ENCODE data around the gene CLCN5. TPM values are rescaled to one million over a fixed set of nuclear protein-coding genes. Genes with fewer than 3 reads are reported as not detected.

Gene CLCN5
- total RNA-seq, 1 experiment from 2014 or later, result 8.1 TPM

DNA sequence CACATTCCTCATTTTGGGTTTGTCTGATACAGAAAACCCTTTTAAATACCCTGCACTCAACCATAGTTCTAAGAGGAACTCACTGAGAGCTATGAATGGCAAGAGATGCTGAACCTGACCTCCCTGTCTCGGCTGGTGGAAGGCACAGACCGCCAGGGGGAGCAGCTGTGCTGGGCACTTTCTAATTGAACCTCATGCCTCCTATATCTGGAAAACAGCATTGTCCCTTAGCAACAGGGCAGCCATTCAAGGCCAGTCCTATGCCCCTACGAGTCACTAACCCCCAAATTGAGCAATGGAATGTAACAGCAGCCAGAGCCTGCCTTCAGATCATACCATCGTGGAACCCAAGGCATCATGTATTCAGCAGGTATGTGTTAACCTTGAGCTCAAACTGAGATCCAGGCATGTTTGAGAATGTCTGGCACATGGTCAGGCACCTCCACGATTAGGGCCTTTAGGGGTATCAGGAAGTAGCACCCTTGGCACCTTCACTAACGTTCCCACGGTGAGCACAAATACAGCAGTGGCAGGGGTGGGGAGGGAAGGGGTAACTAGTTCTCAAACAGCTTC, 38.0 kb upstream of the CLCN5 start:
- H3K9me2 ChIP-seq (replicated peaks; ENCODE audit: insufficient read depth, low read length), result no peaks in the 10 kb centered on the region
- DNase-seq, result peak; percentile 88
- no peaks in the 10 kb centered on the region for H4K20me1 ChIP-seq (ENCODE audit: insufficient read depth, low read depth, low read length)
- H2AFZ ChIP-seq (ENCODE audit: low read length), result no peak overlapping the region
- H3K9me3 ChIP-seq (ENCODE audit: low read length), result no peaks in the 10 kb centered on the region
- no peaks in the 10 kb centered on the region for H3K79me2 ChIP-seq (ENCODE audit: low read length)
- no peak overlapping the region for H3K9ac ChIP-seq (ENCODE audit: low read length)
- H3K4me2 ChIP-seq (ENCODE audit: low read depth, low read length, poor library complexity, severe bottlenecking), result no peak overlapping the region
- H3K27me3 ChIP-seq (ENCODE audit: low read length), result no peaks in the 10 kb centered on the region
- no peak overlapping the region for H3K27ac ChIP-seq (ENCODE audit: low read length)
- no peaks in the 10 kb centered on the region for H3K4me1 ChIP-seq (ENCODE audit: low read length)
- no peaks in the 10 kb centered on the region for H3K36me3 ChIP-seq (ENCODE audit: insufficient read depth, low read length)
- H3K4me3 ChIP-seq (ENCODE audit: low read length), result no peak overlapping the region

GRCh38 chrX:49892542-49892941, 29.9 kb upstream of the CLCN5 start:
- Histone ChIP-seq H3K27me3 (ENCODE audit: low read length) (no peaks in the 10 kb centered on the region), H3K9ac (ENCODE audit: low read length) (no peak overlapping the region), H3K4me2 (ENCODE audit: low read depth, low read length, poor library complexity, severe bottlenecking) (no peak overlapping the region), H3K9me3 (ENCODE audit: low read length) (peaks cover 3% of the 10 kb centered on the region; the same call in 1 of the 2 replicates), H2AFZ (ENCODE audit: low read length) (no peak overlapping the region), H3K79me2 (ENCODE audit: low read length) (no peaks in the 10 kb centered on the region), H3K27ac (ENCODE audit: low read length) (no peak overlapping the region), H3K4me1 (ENCODE audit: low read length) (no peaks in the 10 kb centered on the region), H4K20me1 (ENCODE audit: insufficient read depth, low read depth, low read length) (no peaks in the 10 kb centered on the region), H3K4me3 (ENCODE audit: low read length) (no peak overlapping the region), H3K9me2 (replicated peaks; ENCODE audit: insufficient read depth, low read length) (no peaks in the 10 kb centered on the region), H3K36me3 (ENCODE audit: insufficient read depth, low read length) (no peaks in the 10 kb centered on the region)
- no peak for DNase-seq

DNA sequence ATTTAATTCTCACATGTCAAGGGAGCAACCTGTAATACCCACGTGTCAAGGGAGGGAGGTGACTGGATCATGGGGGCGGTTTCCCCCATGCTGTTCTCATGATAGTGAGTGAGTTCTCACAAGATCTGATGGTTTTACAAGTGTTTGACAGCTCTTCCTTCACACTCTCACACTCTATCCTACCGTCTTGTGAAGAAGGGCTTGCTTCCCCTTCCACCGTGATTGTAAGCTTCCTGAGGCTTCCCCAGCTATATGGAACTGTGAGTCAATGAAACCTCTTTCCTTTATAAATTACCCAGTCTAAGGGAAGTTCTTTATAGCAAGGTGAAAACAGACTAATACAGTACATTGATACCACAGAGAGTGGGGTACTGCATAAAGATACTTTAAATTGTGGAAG, 25.4 kb upstream of the CLCN5 start:
- Histone ChIP-seq H3K9ac (ENCODE audit: low read length) (no peak overlapping the region), H3K79me2 (ENCODE audit: low read length) (no peaks in the 10 kb centered on the region), H3K4me3 (ENCODE audit: low read length) (no peak overlapping the region)

DNA sequence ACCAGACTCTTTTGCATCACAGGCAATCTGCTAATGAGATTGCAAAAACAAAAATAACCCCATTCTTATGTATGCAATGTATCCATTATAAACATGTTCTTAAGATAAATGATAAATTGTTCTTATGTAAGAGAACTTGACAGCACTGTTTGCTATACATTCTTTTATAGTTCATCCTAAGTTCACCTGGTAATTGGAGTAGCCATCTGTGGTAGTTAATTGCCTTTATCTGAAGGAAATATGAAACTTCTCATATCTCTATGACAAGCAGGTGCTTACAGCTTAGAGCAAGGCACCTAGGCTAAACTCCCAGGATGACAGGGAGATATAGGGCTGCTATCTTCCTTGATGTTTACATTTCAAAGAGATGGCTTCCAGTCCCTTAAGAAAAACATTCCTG, 21.3 kb upstream of the CLCN5 start:
- no peaks in the 10 kb centered on the region for H4K20me1 ChIP-seq (ENCODE audit: insufficient read depth, low read depth, low read length)
- peaks cover 3% of the 10 kb centered on the region; the same call in 1 of the 2 replicates for H3K9me3 ChIP-seq (ENCODE audit: low read length)
- H3K4me3 ChIP-seq (ENCODE audit: low read length), result no peak overlapping the region
- no peaks in the 10 kb centered on the region for H3K9me2 ChIP-seq (replicated peaks; ENCODE audit: insufficient read depth, low read length)
- no peak overlapping the region for H3K27ac ChIP-seq (ENCODE audit: low read length)
- no peaks in the 10 kb centered on the region for H3K27me3 ChIP-seq (ENCODE audit: low read length)
- H3K36me3 ChIP-seq (ENCODE audit: insufficient read depth, low read length), result no peaks in the 10 kb centered on the region
- no peak overlapping the region for H3K4me2 ChIP-seq (ENCODE audit: low read depth, low read length, poor library complexity, severe bottlenecking)
- H3K9ac ChIP-seq (ENCODE audit: low read length), result no peak overlapping the region
- H3K4me1 ChIP-seq (ENCODE audit: low read length), result no peaks in the 10 kb centered on the region
- no peak overlapping the region for H2AFZ ChIP-seq (ENCODE audit: low read length)
- DNase-seq, result no peak
- no peaks in the 10 kb centered on the region for H3K79me2 ChIP-seq (ENCODE audit: low read length)

More for the DNA sequence above, 25.4 kb upstream of the CLCN5 start:
- no peaks in the 10 kb centered on the region for H3K9me2 ChIP-seq (replicated peaks; ENCODE audit: insufficient read depth, low read length)
- H3K27me3 ChIP-seq (ENCODE audit: low read length), result no peaks in the 10 kb centered on the region
- H3K36me3 ChIP-seq (ENCODE audit: insufficient read depth, low read length), result no peaks in the 10 kb centered on the region
- no peak for DNase-seq
- H4K20me1 ChIP-seq (ENCODE audit: insufficient read depth, low read depth, low read length), result no peaks in the 10 kb centered on the region
- no peak overlapping the region for H3K4me2 ChIP-seq (ENCODE audit: low read depth, low read length, poor library complexity, severe bottlenecking)
- peaks cover 3% of the 10 kb centered on the region; the same call in 1 of the 2 replicates for H3K9me3 ChIP-seq (ENCODE audit: low read length)
- no peak overlapping the region for H3K27ac ChIP-seq (ENCODE audit: low read length)
- no peak overlapping the region for H2AFZ ChIP-seq (ENCODE audit: low read length)
- no peaks in the 10 kb centered on the region for H3K4me1 ChIP-seq (ENCODE audit: low read length)

DNA sequence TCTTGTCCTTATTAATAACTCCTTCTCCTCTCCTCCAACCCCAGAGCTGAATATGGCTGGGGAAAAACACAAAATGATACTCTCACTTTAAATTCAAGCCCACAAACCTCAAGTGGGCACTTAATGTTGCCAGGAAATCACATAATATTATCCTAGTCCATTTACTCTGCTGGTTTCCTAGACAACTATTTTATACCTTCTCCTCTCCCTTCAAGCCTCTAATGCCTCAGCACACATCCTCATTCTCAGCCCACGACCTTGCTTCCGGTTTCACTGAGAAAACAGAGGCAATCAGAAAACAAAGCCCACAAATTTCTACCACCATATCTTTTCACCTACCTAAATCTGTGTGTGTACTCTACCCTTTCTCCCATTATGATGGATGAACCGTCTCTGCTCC, 12.1 kb upstream of the CLCN5 start:
- H2AFZ ChIP-seq (ENCODE audit: low read length), result peak overlapping the region; percentile 24; the same call in 1 of the 2 replicates
- H3K9me3 ChIP-seq (ENCODE audit: low read length), result no peaks in the 10 kb centered on the region
- H4K20me1 ChIP-seq (ENCODE audit: insufficient read depth, low read depth, low read length), result no peaks in the 10 kb centered on the region
- H3K4me2 ChIP-seq (ENCODE audit: low read depth, low read length, poor library complexity, severe bottlenecking), result no peak overlapping the region
- no peak overlapping the region for H3K9ac ChIP-seq (ENCODE audit: low read length)
- no peak for DNase-seq
- H3K27ac ChIP-seq (ENCODE audit: low read length), result no peak overlapping the region
- no peaks in the 10 kb centered on the region for H3K27me3 ChIP-seq (ENCODE audit: low read length)
- no peaks in the 10 kb centered on the region for H3K9me2 ChIP-seq (replicated peaks; ENCODE audit: insufficient read depth, low read length)
- H3K79me2 ChIP-seq (ENCODE audit: low read length), result no peaks in the 10 kb centered on the region
- no peak overlapping the region for H3K4me3 ChIP-seq (ENCODE audit: low read length)
- no peaks in the 10 kb centered on the region for H3K4me1 ChIP-seq (ENCODE audit: low read length)
- no peaks in the 10 kb centered on the region for H3K36me3 ChIP-seq (ENCODE audit: insufficient read depth, low read length)

- Histone ChIP-seq H3K4me2 (ENCODE audit: low read depth, low read length, poor library complexity, severe bottlenecking) (no peak overlapping the region), H3K36me3 (ENCODE audit: insufficient read depth, low read length) (no peaks in the 10 kb centered on the region), H3K4me3 (ENCODE audit: low read length) (no peak overlapping the region), H3K9me2 (replicated peaks; ENCODE audit: insufficient read depth, low read length) (no peaks in the 10 kb centered on the region), H3K27ac (ENCODE audit: low read length) (no peak overlapping the region), H3K9me3 (ENCODE audit: low read length) (no peaks in the 10 kb centered on the region), H4K20me1 (ENCODE audit: insufficient read depth, low read depth, low read length) (no peaks in the 10 kb centered on the region), H3K79me2 (ENCODE audit: low read length) (no peaks in the 10 kb centered on the region), H3K27me3 (ENCODE audit: low read length) (no peaks in the 10 kb centered on the region), H3K4me1 (ENCODE audit: low read length) (no peaks in the 10 kb centered on the region), H3K9ac (ENCODE audit: low read length) (no peak overlapping the region), H2AFZ (ENCODE audit: low read length) (no peak overlapping the region)
- no peak for DNase-seq
Measured at GRCh38 chrX:49912086-49912485, 10.3 kb upstream of the CLCN5 start.

DNA sequence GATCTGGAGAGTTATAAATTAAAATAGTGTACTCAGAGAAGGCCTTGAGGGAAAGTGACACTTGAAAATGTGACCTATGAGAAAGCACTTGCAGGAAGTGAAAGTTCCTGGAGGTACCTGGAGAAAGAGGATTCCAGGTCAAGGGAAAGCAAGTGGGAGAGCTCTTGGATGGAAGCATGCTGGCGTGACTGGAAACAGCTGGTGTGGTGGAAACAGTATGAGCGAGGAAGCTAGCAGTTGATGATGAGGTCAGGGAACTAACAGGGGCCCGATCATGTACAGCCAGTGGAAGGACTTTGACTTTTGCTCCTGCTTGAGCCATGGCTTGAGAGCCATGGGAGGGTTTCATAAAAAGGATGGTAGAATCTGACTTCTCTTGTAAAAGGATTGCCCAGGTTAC, 9.5 kb upstream of the CLCN5 start:
- no peak overlapping the region for H3K4me2 ChIP-seq (ENCODE audit: low read depth, low read length, poor library complexity, severe bottlenecking)
- no peaks in the 10 kb centered on the region for H3K9me3 ChIP-seq (ENCODE audit: low read length)
- H3K9me2 ChIP-seq (replicated peaks; ENCODE audit: insufficient read depth, low read length), result no peaks in the 10 kb centered on the region
- no peak overlapping the region for H3K9ac ChIP-seq (ENCODE audit: low read length)
- H3K4me1 ChIP-seq (ENCODE audit: low read length), result no peaks in the 10 kb centered on the region
- H3K27ac ChIP-seq (ENCODE audit: low read length), result no peak overlapping the region
- no peak for DNase-seq
- no peaks in the 10 kb centered on the region for H3K36me3 ChIP-seq (ENCODE audit: insufficient read depth, low read length)
- H3K4me3 ChIP-seq (ENCODE audit: low read length), result no peak overlapping the region
- H4K20me1 ChIP-seq (ENCODE audit: insufficient read depth, low read depth, low read length), result no peaks in the 10 kb centered on the region
- H3K27me3 ChIP-seq (ENCODE audit: low read length), result no peaks in the 10 kb centered on the region
- no peak overlapping the region for H2AFZ ChIP-seq (ENCODE audit: low read length)
- no peaks in the 10 kb centered on the region for H3K79me2 ChIP-seq (ENCODE audit: low read length)

DNA sequence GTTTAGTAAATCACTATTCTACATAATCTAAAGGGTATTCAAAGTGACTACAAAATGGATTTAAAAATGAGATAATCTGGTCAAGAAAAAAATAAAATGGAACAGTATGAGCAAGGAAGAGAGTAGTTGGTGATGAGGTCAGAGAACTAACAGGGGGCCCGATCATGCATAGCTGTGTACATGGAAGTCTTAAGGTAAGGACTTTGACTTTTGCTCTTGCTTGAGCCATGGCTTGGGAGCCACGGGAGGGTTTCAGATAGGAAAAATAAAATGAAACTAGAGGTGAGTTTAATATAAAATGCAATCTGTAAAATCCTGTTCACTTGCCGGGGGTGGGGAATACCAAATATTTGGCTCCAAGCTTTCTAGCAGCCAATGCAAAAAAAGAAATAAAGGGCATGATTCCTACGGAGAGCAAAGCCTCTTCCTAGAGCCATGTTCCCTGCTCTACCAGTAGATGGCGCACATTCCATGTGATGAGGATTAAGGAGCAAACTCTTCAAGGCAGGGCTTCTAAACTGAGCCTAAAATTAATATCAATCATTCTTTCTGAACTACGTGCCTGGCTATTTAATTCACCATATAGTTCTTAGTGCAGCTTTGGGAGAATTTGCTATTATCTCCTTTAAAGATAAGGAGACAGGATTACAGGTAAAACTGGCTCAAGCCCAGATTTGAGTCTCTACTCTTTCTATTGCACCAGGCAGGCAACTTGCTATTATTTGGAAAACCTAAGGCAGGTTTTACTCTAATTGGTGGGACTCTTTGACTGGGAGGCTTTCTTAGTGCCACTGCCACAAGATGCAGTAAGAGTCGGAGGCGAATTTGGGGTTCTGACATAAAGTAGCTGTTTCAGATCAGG, 6.8 kb upstream of the CLCN5 start:
- Histone ChIP-seq H3K4me3 (ENCODE audit: low read length) (no peak overlapping the region), H2AFZ (ENCODE audit: low read length) (no peak overlapping the region), H3K9ac (ENCODE audit: low read length) (no peak overlapping the region), H3K4me2 (ENCODE audit: low read depth, low read length, poor library complexity, severe bottlenecking) (no peak overlapping the region), H3K27me3 (ENCODE audit: low read length) (no peaks in the 10 kb centered on the region), H3K27ac (ENCODE audit: low read length) (no peak overlapping the region), H4K20me1 (ENCODE audit: insufficient read depth, low read depth, low read length) (no peaks in the 10 kb centered on the region), H3K79me2 (ENCODE audit: low read length) (no peaks in the 10 kb centered on the region), H3K9me3 (ENCODE audit: low read length) (no peaks in the 10 kb centered on the region), H3K4me1 (ENCODE audit: low read length) (no peaks in the 10 kb centered on the region), H3K9me2 (replicated peaks; ENCODE audit: insufficient read depth, low read length) (no peaks in the 10 kb centered on the region), H3K36me3 (ENCODE audit: insufficient read depth, low read length) (no peaks in the 10 kb centered on the region)
- DNase-seq, result peak; percentile 84
